Upper lobe of left lung (tissue), 4 donors: ENCODE measurements around the gene ATP13A2.

Source experiments
- POLR2A ChIP-seq, 4 donors: fragments of 450-650 bp; IDR thresholded peaks; one replicate each; pipeline ENCODE4 v1.5.1; 2016 to 2017; ENCODE audit warnings: antibody characterized with exemption in 4 of 4, mild to moderate bottlenecking in 2 of 4
- TF ChIP-seq, protein P1 (sequence below), 6 experiments: fragments of 450-650 bp in 4 of 6; fragments of 200-600 bp in 2 of 6; sonication (generic) in 2 of 6; IDR thresholded peaks; one replicate each; pipeline ENCODE4 v1.5.1; 2016 to 2019; ENCODE audit warnings: antibody characterized with exemption in 6 of 6

DNA sequence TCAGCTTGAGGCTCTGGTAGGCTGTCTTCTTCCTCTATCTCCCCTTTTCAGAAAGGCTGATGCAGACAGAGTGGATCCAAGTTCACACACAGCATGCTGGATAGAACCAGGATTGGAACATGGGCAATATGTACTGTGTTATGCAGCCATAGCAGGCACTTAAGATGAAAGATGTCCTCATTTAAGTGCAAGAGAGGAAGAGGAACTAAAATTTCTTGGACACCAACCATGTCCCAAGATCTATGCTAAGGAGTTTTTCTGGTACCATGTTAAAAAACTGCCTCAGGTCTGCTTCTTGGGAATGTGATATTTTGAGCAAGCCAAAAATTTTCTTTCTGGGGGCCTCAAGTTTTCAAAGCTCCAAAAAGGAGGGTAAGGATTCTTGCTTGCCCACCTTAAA lies 40.9 kb upstream of the ATP13A2 start:
- TF ChIP-seq POLR2A (IDR thresholded peaks at IDR 0.05) = no peak
- TF ChIP-seq, protein P1, sequence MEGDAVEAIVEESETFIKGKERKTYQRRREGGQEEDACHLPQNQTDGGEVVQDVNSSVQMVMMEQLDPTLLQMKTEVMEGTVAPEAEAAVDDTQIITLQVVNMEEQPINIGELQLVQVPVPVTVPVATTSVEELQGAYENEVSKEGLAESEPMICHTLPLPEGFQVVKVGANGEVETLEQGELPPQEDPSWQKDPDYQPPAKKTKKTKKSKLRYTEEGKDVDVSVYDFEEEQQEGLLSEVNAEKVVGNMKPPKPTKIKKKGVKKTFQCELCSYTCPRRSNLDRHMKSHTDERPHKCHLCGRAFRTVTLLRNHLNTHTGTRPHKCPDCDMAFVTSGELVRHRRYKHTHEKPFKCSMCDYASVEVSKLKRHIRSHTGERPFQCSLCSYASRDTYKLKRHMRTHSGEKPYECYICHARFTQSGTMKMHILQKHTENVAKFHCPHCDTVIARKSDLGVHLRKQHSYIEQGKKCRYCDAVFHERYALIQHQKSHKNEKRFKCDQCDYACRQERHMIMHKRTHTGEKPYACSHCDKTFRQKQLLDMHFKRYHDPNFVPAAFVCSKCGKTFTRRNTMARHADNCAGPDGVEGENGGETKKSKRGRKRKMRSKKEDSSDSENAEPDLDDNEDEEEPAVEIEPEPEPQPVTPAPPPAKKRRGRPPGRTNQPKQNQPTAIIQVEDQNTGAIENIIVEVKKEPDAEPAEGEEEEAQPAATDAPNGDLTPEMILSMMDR (IDR thresholded peaks at IDR 0.05) = no peak
